Mesothelial cell of epicardium (in vitro differentiated cells): ENCODE data around the gene IL17REL. TPM values are rescaled to one million over a fixed set of nuclear protein-coding genes. Genes with fewer than 3 reads are reported as not detected.

Source experiments
- DNase-seq, 2 experiments: peaks; one replicate each; pipeline ENCODE4 v3.0.0; 2021; ENCODE audit warnings: low spot score in 2 of 2; ENCODE audit not compliant: unreplicated experiment in 2 of 2
- H3K27ac Mint-ChIP-seq: 2 replicates; pipeline ENCODE4 v1.8.0; 2021; ENCODE audit warnings: mixed read lengths
- H3K27me3 Mint-ChIP-seq: 2 replicates; pipeline ENCODE4 v1.8.0; 2021; ENCODE audit warnings: low read depth, mixed read lengths
- H3K36me3 Mint-ChIP-seq: 2 replicates; pipeline ENCODE4 v1.8.0; 2021; ENCODE audit warnings: mixed read lengths
- H3K4me1 Mint-ChIP-seq: 2 replicates; pipeline ENCODE4 v1.8.0; 2021; ENCODE audit warnings: mixed read lengths
- H3K4me3 Mint-ChIP-seq: 2 replicates; pipeline ENCODE4 v1.8.0; 2021; ENCODE audit warnings: mild to moderate bottlenecking, moderate library complexity, mixed read lengths
- H3K9me3 Mint-ChIP-seq: 2 replicates; pipeline ENCODE4 v1.8.0; 2021; ENCODE audit warnings: mixed read lengths
- CTCF ChIP-seq: fragments of 200-600 bp; sonication (generic); IDR thresholded peaks from one replicate; pipeline ENCODE4 v1.5.0; 2021; ENCODE audit warnings: antibody characterized with exemption; ENCODE audit not compliant: unreplicated experiment
- total RNA-seq: library from RNA; stranded (reverse); gene quantifications from 3 replicates; pipeline ENCODE4 v1.2.1, GENCODE V29; 2021

The IL17REL gene
- total RNA-seq, 1 donor from 2014 or later: 0.31 TPM

GRCh38 chr22:50047346-50047745 lies 34.8 kb upstream of the IL17REL start:
- no peak overlapping the region for H3K4me3 Mint-ChIP-seq
- peaks cover 9% of the 10 kb centered on the region for H3K4me1 Mint-ChIP-seq
- no peaks in the 10 kb centered on the region for H3K36me3 Mint-ChIP-seq
- H3K27me3 Mint-ChIP-seq: peaks cover 4% of the 10 kb centered on the region
- no peak for TF ChIP-seq CTCF
- peaks cover 16% of the 10 kb centered on the region for H3K9me3 Mint-ChIP-seq
- no peak overlapping the region for H3K27ac Mint-ChIP-seq
- no peak for DNase-seq

GRCh38 chr22:50046481-50047245 lies 34.1 kb upstream of the IL17REL start:
- Mint-ChIP-seq H3K4me1 (peaks cover 9% of the 10 kb centered on the region), H3K9me3 (peaks cover 15% of the 10 kb centered on the region), H3K36me3 (no peaks in the 10 kb centered on the region), H3K4me3 (no peak overlapping the region), H3K27me3 (peaks cover 5% of the 10 kb centered on the region), H3K27ac (no peak overlapping the region)
- DNase-seq: no peak
- TF ChIP-seq CTCF: no peak

GRCh38 chr22:50046019-50046415 lies 33.5 kb upstream of the IL17REL start:
- Mint-ChIP-seq H3K27ac (no peak overlapping the region), H3K36me3 (no peaks in the 10 kb centered on the region), H3K27me3 (peaks cover 4% of the 10 kb centered on the region), H3K4me1 (peaks cover 7% of the 10 kb centered on the region), H3K4me3 (no peak overlapping the region), H3K9me3 (peaks cover 11% of the 10 kb centered on the region)
- DNase-seq: no peak
- no peak for TF ChIP-seq CTCF

GRCh38 chr22:50045211-50046018 lies 32.9 kb upstream of the IL17REL start:
- Mint-ChIP-seq H3K4me1 (peaks cover 1% of the 10 kb centered on the region), H3K27ac (no peak overlapping the region), H3K4me3 (no peak overlapping the region), H3K9me3 (peaks cover 11% of the 10 kb centered on the region), H3K36me3 (no peaks in the 10 kb centered on the region), H3K27me3 (peaks cover 4% of the 10 kb centered on the region)
- TF ChIP-seq CTCF: no peak
- no peak for DNase-seq

GRCh38 chr22:50044485-50045118 lies 32.0 kb upstream of the IL17REL start:
- Mint-ChIP-seq H3K27me3 (peaks cover 4% of the 10 kb centered on the region), H3K9me3 (peaks cover 11% of the 10 kb centered on the region), H3K27ac (no peak overlapping the region), H3K4me3 (no peak overlapping the region), H3K36me3 (no peaks in the 10 kb centered on the region), H3K4me1 (no peaks in the 10 kb centered on the region)
- DNase-seq: no peak
- no peak for TF ChIP-seq CTCF
